Mammary epithelial cell (primary cell): Measurements from ENCODE around the gene CBY2.

ENCODE experiments used
- EZH2 ChIP-seq: IDR thresholded peaks from 2 replicates; pipeline ENCODE4 v1.6.1; 2012; ENCODE audit warnings: low read length, inconsistent platforms, borderline replicate concordance
- TF ChIP-seq, protein P1 (sequence below), 2 donors: IDR thresholded peaks in 1 of 2; conservative IDR thresholded peaks in 1 of 2; 2 replicates each; pipeline ENCODE4 v1.5.1; 2011 to 2012; ENCODE audit warnings: inconsistent platforms in 2 of 2, low read length in 2 of 2, mild to moderate bottlenecking in 2 of 2, control low read depth in 1 of 2, low read depth in 1 of 2; ENCODE audit not compliant: insufficient read depth in 1 of 2; ENCODE audit errors: extremely low read depth in 1 of 2

DNA sequence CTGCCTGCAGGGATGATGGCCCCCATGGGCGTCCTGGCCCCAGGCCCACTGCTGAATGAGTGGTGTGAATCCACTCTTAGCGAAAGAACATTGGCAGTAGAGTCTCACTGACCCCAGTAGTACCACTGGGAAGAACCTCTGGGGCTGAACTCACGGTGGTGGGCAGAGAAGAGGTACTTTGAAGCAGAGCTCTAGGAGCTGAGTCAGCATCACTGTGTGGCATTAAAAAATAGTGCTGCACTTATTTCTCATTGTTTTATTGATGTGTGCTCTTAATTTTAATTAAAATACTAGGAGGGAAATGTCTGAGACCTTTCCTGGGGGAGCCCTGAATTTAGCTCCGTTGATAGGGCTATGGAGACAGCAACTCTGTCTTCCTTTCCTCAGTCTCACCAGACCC lies 61.3 kb downstream of the CBY2 start:
- TF ChIP-seq, protein P1, sequence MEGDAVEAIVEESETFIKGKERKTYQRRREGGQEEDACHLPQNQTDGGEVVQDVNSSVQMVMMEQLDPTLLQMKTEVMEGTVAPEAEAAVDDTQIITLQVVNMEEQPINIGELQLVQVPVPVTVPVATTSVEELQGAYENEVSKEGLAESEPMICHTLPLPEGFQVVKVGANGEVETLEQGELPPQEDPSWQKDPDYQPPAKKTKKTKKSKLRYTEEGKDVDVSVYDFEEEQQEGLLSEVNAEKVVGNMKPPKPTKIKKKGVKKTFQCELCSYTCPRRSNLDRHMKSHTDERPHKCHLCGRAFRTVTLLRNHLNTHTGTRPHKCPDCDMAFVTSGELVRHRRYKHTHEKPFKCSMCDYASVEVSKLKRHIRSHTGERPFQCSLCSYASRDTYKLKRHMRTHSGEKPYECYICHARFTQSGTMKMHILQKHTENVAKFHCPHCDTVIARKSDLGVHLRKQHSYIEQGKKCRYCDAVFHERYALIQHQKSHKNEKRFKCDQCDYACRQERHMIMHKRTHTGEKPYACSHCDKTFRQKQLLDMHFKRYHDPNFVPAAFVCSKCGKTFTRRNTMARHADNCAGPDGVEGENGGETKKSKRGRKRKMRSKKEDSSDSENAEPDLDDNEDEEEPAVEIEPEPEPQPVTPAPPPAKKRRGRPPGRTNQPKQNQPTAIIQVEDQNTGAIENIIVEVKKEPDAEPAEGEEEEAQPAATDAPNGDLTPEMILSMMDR (conservative IDR thresholded peaks at IDR 0.05 in 1 of 2, IDR thresholded peaks at IDR 0.05 in 1 of 2; ENCODE audit: extremely low read depth in 1 of 2, insufficient read depth in 1 of 2, low read depth in 1 of 2, low read length in 2 of 2), result no peak
- no peak for TF ChIP-seq EZH2
